COLO829 (cell line): ENCODE results near the gene BMS1.
"Not testable (repeated sequence)": the region's sequence is repeated elsewhere in the genome, so short reads cannot be mapped to it uniquely, and the experiment has no call there.

Experiments
- DNase-seq: peaks from one replicate; pipeline ENCODE4 v3.0.0; 2012; ENCODE audit warnings: low spot score

Gene BMS1

DNA sequence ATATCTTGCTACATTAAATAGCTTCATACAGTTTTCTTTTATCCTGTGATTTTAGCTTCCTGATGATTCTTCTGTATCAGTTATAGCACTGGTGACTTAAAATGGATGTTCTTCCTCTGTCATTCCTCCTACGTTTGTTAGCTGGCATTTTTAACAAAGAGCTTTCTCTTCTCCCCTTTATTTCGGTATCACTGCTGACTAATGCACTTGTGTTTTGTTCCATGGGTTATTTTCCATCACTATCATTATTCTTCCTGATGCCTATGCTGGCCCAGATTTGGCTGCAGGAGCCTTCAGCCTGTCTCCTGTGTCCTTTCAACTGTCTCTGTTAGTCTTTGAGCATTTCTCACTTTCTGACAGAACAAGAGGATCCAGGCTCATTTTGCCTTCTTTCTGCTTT lies 13.1 kb downstream of the BMS1 start:
- DNase-seq = peak; percentile 53

DNA sequence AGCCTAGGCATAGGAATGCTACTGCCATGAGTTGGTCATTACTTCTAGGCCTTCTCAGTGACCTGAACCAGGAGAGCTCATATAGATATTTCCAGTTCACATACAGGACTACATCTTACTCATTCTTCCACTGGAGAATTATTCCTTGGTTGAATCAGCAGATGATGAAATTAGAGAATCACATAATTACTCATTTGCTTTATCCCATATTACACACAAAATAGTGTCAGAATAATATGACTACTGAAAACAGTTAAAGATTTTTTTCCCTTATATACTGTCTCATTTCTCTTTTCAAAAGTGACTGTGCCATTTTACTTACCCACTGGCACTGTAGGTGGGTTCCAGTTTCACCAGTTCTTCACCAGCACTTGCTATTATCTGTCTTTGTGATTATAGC lies 18.5 kb downstream of the BMS1 start:
- no peak for DNase-seq

DNA sequence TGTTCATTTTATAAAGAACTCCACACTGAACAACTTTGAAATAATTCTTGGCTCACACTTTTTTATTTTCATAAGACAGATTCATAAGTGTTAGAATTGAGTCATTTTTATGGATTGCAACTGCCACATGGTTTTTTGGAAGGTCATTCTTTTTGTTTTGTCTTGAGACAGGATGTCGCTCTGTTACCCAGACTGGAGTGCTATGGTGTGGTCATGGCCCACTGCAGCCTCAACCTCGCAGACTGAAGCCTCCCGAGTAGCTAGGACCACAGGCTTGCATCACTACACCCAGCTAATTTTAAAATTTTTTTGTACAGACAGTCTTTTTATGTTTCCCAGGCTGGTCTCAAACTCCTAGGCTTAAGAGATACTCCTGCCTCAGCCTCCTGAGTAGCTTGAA lies 20.3 kb downstream of the BMS1 start:
- no peak for DNase-seq

DNA sequence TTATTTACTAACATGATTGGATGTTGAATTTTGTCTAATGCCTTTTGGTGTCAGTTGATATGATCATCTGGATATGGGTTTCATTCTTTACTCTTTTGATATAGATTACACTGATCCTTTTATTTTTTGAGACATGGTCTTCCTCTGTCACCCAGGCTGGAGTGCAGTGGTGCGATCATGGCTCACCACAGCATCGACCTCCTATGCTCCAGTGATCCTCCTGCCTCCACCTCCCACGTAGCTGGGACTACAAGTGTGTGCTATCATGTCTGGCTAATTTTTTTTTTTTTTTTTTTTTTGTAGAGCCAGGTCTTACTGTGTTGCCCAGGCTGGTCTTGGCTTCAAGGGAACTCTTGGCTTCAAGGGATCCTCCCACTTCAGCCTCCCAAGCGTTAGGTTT lies 27.1 kb downstream of the BMS1 start:
- no peak for DNase-seq

DNA sequence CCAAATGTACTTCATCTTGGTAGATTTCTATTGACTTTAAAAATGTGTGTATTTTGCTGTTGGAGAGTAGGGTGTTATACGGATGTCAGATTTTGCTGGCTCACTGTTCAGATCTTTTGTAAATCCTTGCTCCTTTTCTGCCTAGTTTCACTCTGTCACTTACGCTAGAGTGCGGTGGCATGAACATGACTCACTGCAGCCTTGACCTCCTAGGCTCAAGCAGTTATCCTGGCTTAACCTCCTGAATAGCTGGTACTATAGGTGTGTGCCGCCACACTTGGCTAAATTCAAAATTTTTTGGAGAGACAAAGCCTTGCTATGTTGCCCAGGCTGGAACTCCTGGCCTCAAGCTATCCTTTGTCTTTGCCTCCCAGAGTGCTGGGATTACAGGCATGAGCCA lies 29.4 kb downstream of the BMS1 start:
- DNase-seq = no peak

DNA sequence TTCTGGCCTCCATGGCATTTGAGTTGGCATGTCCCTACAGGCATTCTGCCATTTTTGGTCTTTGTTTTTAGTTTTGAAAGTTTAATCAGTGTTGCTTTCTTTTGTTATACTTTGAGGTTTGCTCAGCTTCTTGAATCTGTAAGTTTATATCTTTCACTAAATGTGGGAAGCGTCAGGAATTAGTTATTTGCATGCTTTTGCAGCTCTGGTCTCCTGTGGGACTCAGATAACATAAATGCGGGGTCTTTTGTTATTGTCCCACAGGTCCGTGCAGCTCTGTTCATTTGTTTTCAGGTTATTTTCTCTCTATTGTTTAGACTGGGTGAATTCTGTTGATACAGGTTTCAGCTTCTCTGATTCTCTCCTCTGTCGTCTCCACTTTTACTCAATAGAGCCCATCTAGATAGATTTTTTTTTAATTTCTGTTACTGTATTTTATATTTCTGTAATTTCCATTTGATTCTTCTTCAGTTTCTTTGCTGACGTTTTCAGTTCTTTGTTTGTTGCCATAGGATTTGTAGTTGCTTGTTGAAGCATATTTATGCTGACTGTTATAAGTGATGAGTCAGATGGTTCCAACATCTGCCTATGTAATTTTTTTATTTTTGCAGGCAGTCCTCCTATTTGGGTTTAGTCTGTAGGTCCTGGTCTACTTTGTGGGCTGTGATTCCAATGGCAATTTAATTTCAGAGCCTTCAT lies 31.5 kb downstream of the BMS1 start:
- not testable (repeated sequence) for DNase-seq

DNA sequence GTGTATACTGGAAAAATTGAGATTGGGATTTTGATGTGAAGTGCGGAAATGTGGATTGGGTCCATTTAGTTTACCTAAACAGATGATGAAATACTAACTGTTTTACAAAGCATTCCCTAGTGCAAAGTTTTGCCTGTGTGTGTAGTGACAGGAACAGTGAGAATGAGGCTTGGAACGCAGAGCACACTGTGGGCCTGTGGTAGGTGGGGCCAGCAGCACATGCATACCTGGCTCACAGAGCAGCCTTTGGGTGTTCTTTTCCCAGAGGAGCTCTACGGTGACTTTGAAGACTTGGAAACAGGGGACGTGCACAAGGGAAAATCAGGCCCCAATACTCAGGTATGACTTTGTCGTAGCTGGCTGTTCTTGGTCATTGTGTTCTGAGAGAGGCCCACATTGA lies 33.7 kb downstream of the BMS1 start:
- not testable (repeated sequence) for DNase-seq

DNA sequence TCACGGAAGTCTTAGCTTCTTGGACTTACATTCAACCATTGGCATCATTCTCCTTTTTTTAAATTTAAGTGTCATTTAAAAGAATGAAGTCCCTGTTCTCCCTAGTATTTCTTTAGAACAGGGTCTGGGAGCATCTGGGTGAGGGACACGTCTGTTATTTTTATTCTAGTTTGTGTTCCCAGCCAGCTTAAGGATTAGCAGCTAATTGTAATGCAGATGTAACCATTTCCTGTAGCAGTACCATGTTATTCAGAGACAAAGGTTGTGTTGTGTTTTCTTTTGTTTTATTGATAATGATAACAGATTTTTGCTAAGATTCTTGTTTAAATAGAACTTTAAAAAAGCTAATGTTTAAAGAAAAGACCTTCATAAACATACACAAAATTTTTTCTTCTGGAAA lies 34.3 kb downstream of the BMS1 start:
- no peak for DNase-seq

DNA sequence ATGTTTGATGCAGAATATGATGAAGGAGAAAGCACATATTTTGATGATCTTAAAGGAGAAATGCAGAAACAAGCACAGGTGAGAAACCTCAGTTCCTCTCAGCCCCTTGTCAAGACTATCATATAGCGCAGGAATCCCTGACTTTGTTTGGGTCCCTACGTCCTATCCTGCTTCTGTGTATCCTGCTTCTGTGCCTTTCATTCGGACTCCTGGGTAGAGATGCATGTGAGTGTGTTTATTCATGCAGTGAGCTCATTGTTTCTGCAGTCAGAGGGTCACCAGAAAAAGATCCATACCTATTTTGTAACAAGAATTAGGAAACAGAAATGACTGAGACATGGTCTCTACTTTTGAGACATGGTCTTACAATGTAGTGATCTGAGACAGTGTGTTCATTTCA lies 34.8 kb downstream of the BMS1 start:
- DNase-seq = not testable (repeated sequence)

DNA sequence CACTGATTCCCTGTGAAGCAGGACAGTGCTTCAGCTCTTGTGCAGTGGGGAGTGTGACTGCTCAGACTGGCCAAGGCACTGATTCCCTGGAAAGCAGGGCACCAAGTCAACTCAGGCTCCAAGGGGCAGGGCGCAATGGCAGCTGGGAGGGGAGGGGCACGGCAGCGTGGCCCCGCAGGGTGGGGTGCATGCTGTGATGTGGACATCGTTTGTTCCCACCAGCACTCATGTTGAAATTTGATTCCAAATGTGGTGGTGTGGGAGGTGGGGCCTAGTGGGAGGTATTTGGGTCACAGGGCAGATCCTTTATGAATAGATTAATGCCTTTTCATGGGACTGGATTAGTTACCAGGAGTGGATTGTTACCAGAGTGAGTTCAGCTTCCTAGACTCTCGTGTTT lies 44.2 kb downstream of the BMS1 start:
- DNase-seq = not testable (repeated sequence)

DNA sequence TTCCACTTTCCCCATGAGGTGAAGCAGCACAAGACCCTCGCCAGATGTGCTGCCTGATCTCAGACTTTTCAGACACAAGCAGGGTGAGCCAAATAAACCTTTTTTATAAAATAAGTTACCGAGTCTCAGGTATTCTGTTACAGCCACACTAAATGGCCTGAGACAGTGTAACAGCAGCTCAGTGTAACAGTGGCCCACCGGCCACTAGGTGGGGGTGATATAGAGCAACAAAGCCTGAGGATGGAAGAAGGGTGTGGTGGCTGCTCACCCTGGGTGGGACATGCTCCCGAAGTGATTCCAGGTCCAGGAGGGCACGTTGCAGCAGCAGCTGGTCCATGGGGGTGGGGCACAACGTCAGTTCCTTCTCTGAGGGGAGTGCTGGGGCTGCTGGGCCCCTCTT lies 44.6 kb downstream of the BMS1 start:
- DNase-seq = no peak

DNA sequence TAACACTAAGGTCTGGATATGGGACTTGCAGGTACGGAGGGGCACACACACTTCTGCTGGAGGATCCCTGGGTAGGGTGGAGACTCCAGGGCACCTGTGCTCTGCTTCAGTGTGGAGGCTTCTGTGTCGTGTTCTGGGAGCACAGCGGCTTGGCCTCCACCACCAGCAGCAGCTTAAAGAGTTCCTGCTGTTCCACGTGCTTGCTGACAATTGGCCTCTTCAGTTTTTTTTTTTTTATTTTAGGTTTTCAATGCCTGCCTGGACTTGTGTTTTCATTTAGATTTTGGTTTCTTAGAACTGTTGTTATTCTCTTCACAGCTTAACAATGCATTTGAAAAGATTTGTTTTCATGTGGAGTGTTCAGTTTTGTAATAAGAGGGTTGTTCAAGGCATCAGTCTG lies 45.8 kb downstream of the BMS1 start:
- DNase-seq = not testable (repeated sequence)

DNA sequence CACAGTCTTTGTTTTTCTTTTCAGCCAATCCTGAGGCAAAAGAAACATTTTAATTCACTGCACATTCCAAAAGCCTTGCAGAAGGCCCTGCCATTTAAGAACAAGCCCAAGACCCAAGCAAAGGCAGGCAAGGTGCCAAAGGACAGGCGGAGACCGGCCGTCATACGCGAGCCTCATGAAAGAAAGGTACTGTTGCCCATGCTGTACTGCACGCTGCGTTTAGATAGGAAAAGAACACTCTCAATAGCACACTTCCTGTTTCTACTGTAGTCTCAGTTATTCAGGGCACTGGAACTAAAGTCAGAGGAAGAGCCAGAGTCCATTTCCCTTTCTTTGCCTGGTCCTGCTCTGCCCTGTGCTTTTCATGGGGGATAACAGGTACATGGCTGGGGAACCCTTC lies 47.6 kb downstream of the BMS1 start:
- DNase-seq = peak; percentile 7

DNA sequence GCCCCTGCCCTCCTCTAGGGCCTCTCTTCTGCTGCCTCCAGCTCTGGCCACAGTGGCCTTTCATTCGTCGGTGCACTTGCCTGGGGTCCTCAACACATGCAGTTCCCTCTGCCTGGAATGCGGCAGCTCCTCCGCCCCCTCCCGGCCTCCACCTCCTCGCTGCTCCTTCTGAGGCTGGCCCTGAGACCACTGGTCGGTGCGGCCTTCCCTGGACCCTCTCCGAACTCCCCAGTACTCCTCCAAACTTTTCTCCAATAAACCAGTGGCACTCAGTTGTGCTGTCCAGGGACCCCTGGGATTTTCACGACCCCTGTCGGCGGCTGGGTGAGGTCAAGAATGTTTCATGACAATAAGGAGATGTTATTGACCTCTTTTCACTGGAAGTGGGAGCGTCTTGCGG lies 53.5 kb downstream of the BMS1 start:
- no peak for DNase-seq

DNA sequence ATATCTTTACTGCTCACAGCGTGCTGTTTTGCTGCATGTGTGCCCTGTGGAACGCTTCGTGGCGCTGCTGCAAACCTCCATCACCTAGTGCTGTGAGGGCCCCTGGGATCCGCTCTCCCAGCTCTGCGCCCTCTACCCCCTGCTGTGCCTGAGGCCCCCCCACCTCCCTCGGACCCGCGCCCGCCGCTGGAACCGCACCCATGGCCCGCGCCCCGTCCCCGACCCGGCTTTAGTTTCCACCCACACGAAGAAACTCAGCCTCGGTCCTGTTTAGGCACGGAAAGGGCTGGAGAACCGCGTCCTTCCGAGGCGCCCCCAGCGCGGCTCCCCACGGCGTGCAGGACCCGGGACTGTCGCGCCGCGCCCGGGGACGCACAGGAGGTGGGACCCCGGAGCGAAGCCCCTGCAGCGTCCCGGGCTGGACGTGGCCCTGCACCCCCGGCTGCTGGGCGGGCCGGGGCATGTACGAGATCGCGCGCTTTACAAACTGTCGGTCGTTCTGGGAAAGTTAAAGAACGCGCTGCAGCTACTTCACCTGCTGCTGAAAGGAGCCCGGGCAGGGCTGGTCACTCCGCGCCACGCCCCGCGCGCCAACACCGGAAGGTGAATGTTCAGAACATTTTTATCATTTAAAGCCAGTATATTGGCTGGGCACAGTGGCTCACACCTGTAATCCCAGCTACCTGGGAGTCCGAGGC lies 54.3 kb downstream of the BMS1 start:
- no peak for DNase-seq

DNA sequence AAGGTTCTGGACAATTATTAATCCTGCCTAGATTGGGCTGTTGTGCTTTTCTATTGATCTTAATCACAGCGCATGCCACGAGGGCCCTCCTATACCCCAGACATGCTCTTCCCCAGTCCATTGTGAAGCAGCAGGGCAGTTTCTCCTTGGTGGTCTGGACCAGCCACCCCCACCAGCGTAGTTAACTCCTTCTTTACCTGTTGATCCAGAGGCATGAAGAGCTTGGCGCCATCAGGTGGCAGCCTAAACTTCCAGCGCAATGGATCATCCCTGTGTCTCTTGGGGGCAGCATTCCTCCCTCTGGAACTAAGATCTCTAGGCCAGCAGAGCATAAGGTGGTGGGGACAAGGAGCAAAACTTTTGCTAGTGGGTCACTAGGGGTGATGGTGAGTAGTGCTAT lies 62.2 kb downstream of the BMS1 start:
- not testable (repeated sequence) for DNase-seq

DNA sequence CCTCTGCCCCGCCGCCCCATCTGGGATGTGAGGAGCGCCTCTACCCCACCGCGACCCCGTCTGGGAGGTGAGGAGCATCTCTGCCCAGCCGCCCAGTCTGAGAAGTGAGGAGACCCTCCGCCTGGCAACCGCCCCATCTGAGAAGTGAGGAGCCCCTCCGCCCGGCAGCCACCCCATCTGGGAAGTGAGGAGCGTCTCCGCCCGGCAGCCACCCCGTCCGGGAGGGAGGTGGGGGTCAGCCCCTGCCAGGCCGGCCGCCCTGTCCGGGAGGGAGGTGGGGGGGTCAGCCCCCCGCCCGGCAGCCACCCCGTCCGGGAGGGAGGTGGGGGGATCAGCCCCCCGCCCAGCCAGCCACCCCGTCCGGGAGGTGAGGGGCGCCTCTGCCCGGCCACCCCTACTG lies 64.7 kb downstream of the BMS1 start:
- DNase-seq = not testable (repeated sequence)

DNA sequence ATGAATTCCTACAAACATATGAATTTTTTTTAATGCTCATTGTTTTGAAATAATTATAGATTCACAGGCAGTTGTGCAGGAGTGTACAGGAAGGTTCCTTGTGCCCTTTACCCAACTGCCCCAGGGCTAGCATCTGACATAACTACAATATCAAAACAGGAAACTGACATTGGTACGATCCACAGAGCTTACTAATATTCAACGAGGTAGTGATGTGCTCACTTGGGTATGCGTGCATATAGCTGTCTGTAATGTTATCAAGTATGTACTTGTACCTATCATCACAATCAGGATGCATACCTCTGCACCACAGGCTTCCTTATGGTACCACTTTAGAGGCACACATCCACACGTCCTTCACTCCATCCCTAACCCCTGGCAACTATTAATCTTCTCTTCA lies 68.3 kb downstream of the BMS1 start:
- no peak for DNase-seq

DNA sequence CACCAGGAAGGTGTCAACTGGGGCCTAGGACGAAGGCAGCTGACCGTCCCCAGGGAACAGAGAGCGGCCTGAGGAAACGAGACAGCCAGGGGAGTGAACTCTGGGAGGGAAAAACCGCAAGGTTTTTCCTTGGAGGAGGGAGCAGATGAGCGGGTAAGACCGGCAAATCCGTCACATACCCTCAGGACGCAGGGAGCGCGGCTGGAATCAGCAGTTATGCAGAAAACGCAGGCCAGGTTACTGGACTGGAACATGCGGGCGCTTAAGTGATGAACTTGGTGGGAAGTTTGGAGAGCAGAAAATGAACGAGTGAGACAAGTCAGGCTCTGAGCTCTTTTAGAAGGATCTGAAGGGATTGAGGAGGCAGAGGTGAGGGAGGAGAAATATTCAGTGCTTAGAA lies 76.7 kb downstream of the BMS1 start:
- no peak for DNase-seq

DNA sequence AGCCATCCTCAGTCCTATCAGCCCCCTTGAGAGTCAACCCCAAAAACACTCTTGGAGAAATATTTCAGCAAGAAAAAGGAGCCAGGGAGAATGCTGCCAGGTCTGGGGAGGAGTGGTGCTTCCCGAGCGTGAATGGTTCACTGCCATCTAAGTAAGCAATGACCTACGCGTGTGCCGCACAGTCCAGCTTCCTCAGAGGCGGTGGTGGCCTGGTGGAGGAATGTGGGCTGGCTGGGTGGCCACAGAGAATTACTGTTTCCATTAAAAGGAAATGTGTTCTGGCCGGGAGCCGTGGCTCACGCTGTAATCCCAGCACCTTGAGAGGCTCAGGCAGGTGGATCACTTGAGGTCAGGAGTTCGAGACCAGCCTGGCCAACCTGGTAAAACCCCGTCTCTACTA lies 77.4 kb downstream of the BMS1 start:
- not testable (repeated sequence) for DNase-seq

DNA sequence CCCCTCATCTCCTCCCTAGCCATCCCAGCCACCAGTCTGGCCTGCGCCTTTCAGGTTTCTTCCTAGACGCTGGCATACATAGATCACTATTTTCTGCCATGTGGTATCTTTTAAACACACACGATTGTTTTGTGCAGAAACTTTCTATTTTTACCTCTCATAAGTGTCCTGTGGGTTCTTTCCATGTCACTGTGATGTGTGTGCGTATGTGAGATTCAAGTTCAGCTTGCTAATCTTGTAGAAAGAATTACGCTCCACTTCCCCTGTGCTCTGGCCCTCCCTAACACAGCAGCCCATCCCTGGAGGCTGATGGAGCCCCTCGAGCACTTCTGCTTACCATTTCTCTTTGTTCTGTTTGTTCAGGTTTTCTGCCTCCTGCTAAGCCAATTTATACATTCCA lies 80.2 kb downstream of the BMS1 start:
- not testable (repeated sequence) for DNase-seq

DNA sequence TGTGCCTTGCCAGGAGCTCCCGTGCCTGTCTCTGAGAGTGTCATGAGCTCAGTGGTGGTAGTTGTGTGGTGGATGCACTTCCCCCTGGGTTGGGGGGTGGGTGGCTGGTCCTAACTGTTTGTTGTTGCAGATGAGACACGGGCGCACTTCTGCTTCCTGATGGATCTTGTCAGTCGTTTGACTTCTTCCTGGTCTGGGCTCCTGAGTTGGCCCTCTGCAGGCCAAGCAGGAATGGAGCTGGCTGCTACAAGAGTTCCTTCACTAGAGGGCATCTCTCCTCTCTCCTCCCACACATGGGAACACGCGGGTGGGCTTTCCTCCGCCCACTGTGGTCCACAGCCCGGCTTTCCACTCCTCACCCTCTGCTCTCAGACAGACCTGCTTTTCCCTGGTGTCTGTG lies 82.0 kb downstream of the BMS1 start:
- no peak for DNase-seq

DNA sequence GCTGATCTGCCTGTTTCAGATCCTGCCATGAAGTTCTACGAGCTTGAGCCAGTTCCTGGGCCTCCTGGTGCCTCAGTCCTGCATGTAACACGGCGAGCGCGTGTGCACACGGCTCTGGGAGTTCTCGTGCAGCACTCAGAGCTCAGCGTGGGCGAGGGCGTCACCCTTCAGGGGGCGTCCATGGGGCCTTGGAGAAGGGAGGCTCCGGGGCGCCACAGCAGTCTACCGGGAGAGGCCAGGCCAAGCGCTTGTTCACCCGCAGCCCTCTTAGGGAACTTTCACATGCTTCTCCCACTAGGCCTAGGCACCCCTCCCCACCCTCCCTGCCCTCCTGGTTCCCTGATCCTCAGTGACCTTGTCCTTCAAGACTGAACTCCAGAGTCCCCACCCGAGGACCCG lies 83.1 kb downstream of the BMS1 start:
- no peak for DNase-seq
